GM23248 (cell line): Measurements from ENCODE around the gene NPAS3.

Experiments used
- EZH2 ChIP-seq: fragments of 200-600 bp; sonication (generic); IDR thresholded peaks from 2 replicates; pipeline ENCODE4 v1.6.1; 2018; ENCODE audit warnings: antibody characterized with exemption, mild to moderate bottlenecking; ENCODE audit not compliant: insufficient read depth, poor library complexity, severe bottlenecking
- EZH2phosphoT487 ChIP-seq: fragments of 200-600 bp; sonication (generic); IDR thresholded peaks from 2 replicates; pipeline ENCODE4 v1.6.1; 2018; ENCODE audit warnings: antibody characterized with exemption, moderate library complexity, mild to moderate bottlenecking, low read depth; ENCODE audit not compliant: insufficient read depth

DNA sequence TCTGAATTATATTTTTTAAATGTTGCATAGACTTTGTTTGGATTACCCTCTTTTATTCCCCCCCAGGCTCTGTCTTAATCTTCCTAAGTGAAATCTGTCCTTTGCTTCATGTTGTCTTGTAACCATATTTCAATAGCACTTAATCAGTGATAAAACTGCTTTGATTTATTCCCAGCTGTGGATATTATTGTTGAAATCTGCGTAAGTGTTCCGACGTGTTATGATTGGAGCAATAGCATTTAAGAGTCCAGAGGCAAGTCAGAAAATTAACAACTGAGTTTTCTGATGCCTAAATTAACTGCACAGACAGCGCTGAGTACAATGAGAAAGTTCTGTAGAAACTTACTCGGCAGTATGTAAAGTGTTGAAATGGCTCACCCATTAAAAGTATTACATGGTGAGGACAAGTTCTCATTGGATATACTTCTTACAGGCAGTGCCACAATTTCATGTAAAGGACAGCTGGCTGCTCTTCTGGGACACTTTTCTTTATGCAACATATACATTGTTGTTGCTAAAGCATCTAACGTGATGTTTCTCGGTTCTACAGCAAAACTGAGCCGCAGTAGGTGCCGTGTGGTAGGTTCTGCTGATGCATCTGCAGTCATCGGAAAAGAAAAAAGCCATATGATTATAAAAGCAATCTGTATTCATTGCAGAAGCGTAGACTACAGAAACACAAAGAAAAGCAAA, 511.2 kb downstream of the NPAS3 start:
- TF ChIP-seq EZH2 (no peak), EZH2phosphoT487 (no peak)
